Cortex of kidney (tissue), 1 donor: Measurements from ENCODE around the gene LAMC1.

Source experiments
- DNase-seq: peaks from one replicate; lab custom pipeline; 2025; lab: John Stamatoyannopoulos, UW

Gene LAMC1

GRCh38 chr1:183194527-183195141 is 171.4 kb downstream of the LAMC1 start:
- no peak for DNase-seq

- no peak for DNase-seq
These were observed 171.9 kb downstream of the LAMC1 start for GRCh38 chr1:183195142-183195574.
